Activated CD4-positive, CD25-positive, alpha-beta regulatory T cell treated with anti-CD3 and anti-CD28 coated beads, Interleukin-2, amount 50 U/mL, for 72 hours (primary cell): ENCODE data around the gene COPRS.

Experiments
- DNase-seq: peaks from one replicate; pipeline ENCODE4 v3.0.0; 2021

COPRS gene

GRCh38 chr17:31858642-31859486, at the start of gene COPRS:
Gene COPRS (minus strand): TSS chr17:31859244. CDS start chr17:31859199, 45 bp downstream.
- peak; percentile 82 for DNase-seq

GRCh38 chr17:31908386-31908785, 49.3 kb upstream of the COPRS start:
- DNase-seq, result no peak

GRCh38 chr17:31907342-31907962, 48.4 kb upstream of the COPRS start:
- no peak for DNase-seq

- no peak for DNase-seq
Measured at GRCh38 chr17:31903401-31903800, 44.4 kb upstream of the COPRS start.

GRCh38 chr17:31902693-31903092, 43.6 kb upstream of the COPRS start:
- DNase-seq, result no peak

- no peak for DNase-seq
Measured at GRCh38 chr17:31900877-31901276, 41.8 kb upstream of the COPRS start.

GRCh38 chr17:31888124-31888523, 29.1 kb upstream of the COPRS start:
- DNase-seq, result no peak

GRCh38 chr17:31882571-31882970, 23.5 kb upstream of the COPRS start:
- no peak for DNase-seq

- DNase-seq, result no peak
Measured at GRCh38 chr17:31880311-31880710, 21.3 kb upstream of the COPRS start.

GRCh38 chr17:31878703-31879073, 19.6 kb upstream of the COPRS start:
- DNase-seq, result no peak

- DNase-seq, result no peak
Measured at GRCh38 chr17:31877911-31878702, 19.1 kb upstream of the COPRS start.

GRCh38 chr17:31877341-31877740, 18.3 kb upstream of the COPRS start:
- no peak for DNase-seq

GRCh38 chr17:31875081-31875480, 16.0 kb upstream of the COPRS start:
- no peak for DNase-seq

- no peak for DNase-seq
Measured at GRCh38 chr17:31869797-31870568, 10.9 kb upstream of the COPRS start.

- DNase-seq, result no peak
Measured at GRCh38 chr17:31869031-31869430, 10.0 kb upstream of the COPRS start.

- no peak for DNase-seq
Measured at GRCh38 chr17:31859487-31860008, 504 bp upstream of the COPRS start.

GRCh38 chr17:31857920-31858641, 963 bp downstream of the COPRS start:
- DNase-seq, result no peak

GRCh38 chr17:31856750-31857149, 2.3 kb downstream of the COPRS start:
- no peak for DNase-seq

GRCh38 chr17:31854672-31855071, 4.4 kb downstream of the COPRS start:
- DNase-seq, result no peak

- DNase-seq, result no peak
Measured at GRCh38 chr17:31853911-31854470, 5.1 kb downstream of the COPRS start.

- DNase-seq, result no peak
Measured at GRCh38 chr17:31845291-31845690, 13.8 kb downstream of the COPRS start.
